GM18502 (cell line): ENCODE measurements around the gene TMEM229A.

Experiments
- ATAC-seq: cut with Tn5 transposase; IDR thresholded peaks from one replicate; pipeline ENCODE4 v1.9.1; 2021; ENCODE audit warnings: mild to moderate bottlenecking; ENCODE audit not compliant: unreplicated experiment, poor library complexity

TMEM229A gene

GRCh38 chr7:123992913-123993518 is 39.9 kb downstream of the TMEM229A start:
- no peak for ATAC-seq

- ATAC-seq, result no peak
These were observed 45.4 kb downstream of the TMEM229A start for GRCh38 chr7:123987445-123987844.
